ENCODE results near the gene KRTAP10-11.
"Not testable (repeated sequence)": the region's sequence is repeated elsewhere in the genome, so short reads cannot be mapped to it uniquely, and the experiment has no call there.

Gene KRTAP10-11

DNA sequence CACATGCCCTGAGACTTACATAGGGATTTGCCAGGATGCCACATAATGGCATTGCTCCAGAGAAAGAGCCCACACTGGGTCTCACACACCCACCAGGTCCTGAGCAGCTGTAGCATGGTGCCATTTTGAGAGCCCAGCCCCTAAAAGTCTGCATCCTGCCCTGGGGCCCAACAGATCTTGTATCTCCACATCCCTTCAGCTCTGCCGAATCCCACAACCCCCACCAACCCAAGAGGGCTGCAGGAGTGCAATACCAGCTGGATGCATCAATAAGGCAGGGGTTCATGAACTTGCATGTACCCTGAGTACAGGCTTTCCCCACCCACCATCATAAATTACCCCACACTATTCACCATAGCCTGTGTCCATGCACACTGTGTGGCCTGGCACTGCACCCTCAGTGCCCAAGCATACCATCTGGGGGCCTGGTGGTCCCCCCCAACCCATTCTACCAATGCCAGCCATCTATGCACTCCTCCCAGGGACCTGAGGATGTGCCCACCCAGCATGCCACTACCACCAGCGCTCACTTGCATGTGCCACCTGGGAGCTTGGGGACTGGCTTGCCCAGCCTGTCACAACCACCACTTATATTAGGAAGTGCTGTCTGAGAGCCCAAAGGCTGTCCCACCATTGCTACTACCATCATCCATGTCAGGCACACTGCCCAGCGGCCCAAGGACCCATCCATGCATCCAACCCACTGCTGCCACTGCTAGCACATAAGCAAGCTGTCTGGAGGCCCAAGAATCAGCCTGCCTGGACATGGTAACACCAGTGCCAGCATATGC is 24.6 kb downstream of the KRTAP10-11 start:
- DNase-seq = no peak

- no peak for DNase-seq
These were observed 25.7 kb downstream of the KRTAP10-11 start for GRCh38 chr21:44671911-44672310.

DNA sequence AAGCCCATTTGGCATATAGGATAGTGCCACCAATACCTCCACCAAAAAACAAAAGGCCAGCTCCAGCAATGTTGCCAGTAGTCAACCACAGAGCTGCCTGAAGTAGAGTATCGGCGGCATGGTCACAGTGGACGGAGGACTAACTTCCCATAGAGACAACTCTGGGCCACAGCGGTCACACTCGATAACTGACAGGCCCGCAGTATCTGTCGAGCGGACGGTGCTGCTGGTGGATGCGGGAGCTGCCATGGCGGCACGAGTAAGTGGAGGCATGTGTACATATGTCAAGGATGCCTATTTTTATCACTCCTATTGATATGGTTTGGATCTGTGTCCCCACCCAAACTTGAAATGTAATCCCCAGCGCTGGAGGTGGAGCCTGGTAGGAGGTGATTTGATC is 31.7 kb downstream of the KRTAP10-11 start:
- no peak for DNase-seq

DNA sequence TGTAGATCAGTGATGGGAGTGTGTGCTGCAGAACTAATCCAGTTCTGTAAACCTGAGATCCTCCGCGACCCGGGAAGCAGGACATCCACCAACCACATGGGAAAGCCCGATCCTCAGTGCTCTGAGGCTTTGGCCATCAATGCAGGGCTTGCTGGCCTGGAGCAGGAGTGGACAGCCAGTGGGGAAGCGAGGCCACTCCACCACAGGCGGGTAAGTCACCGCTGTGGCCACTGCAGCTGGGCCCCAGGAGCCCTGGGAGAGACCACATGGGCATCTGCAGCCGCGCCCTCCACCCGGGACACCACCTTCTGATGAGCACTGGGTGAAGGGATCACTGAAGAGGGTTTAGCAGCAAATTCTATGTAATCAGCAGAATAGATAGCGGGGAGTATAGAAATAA is 34.9 kb downstream of the KRTAP10-11 start:
- DNase-seq = no peak

DNA sequence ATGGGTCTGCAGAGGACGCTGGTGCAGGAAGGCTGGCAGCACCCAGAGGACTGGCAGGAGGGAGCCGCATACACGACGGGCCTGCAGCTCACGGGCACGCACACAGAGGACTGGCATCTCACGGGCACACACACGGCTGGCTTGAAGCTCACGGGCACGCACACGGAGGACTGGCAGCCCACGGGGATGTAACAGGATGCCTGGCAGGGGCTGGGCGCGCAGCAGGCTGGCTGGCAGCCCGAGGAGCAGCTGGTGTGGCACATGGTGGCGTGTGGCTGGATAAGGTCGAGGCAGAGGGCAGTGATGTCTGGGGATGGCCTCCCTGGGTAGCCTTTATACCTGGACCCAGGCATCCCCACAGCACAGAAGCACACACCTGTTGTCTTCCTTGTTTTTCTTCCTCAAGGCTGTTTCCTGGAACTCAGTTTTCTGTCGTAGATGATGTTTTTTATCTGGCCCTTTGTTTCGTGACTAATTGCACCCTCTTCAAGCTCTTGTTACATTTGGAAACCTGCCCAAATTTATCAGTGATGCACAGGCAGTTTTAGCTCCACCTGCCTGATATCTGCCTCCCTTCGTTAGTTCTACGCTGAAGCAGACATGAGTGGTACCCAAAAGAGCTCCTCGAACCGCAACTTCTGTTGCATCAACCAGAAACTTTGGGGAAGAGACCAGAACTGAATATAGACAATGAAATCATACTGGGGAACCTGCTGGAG is 35.8 kb downstream of the KRTAP10-11 start, which contains the start of gene KRTAP12-1:
KRTAP12-1 (minus strand) TSS at position 303 of the 719 bp plus-strand sequence; CDS start at position 263, 40 bp downstream.
- no peak for DNase-seq

GRCh38 chr21:44682580-44683151 is 36.5 kb downstream of the KRTAP10-11 start:
- DNase-seq = no peak

DNA sequence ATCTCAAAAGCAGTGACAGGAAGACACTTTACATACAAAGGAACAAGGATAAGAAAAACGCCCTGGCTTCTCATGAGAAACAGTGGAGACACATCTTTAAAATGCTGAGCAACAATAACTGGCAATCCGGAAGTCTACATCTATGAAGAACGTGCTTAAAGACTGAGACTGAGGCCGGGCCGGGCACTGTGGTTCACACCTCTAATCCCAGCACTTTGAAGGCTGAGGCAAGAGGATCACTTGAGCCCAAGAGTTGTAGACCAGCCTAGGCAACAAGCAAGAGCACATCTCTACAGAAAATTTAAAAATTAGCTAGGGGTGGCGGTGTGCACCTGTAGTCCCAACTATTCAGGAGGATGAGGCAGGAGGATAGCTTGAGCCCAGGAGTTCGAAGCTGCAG is 37.9 kb downstream of the KRTAP10-11 start:
- DNase-seq = no peak

GRCh38 chr21:44684483-44684882 is 38.3 kb downstream of the KRTAP10-11 start:
- DNase-seq = no peak

- not testable (repeated sequence) for DNase-seq
These were observed 38.8 kb downstream of the KRTAP10-11 start for GRCh38 chr21:44685050-44685449.

- no peak for DNase-seq
These were observed 40.0 kb downstream of the KRTAP10-11 start for GRCh38 chr21:44686000-44686781.

- no peak for DNase-seq
These were observed 40.8 kb downstream of the KRTAP10-11 start for GRCh38 chr21:44686843-44687561.

DNA sequence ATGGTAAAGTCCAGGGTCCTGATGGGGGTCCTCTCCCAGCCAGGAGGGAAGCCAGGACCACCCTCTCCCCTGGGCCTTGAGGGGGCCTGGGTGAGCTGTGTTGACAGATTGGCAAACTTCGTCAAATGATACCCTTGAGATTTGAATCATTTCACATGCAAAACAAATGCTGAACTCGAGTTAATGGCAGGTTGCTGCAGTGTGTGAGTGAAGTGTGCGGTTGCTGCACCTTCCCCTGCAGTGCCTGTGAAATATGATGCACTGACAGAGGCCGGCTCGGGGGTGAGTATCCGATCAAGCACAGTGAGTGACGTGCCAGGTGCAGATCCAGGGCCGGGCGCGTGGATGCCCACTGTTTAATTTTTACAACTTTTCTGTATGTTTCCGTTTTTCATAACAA is 41.5 kb downstream of the KRTAP10-11 start:
- DNase-seq = no peak

GRCh38 chr21:44689740-44690139 is 43.5 kb downstream of the KRTAP10-11 start:
- DNase-seq = not testable (repeated sequence)

- DNase-seq = no peak
These were observed 45.5 kb downstream of the KRTAP10-11 start for GRCh38 chr21:44691686-44692085.

- no peak for DNase-seq
These were observed 46.7 kb downstream of the KRTAP10-11 start for GRCh38 chr21:44692798-44693512.

GRCh38 chr21:44694776-44695175 is 48.6 kb downstream of the KRTAP10-11 start:
- no peak for DNase-seq

DNA sequence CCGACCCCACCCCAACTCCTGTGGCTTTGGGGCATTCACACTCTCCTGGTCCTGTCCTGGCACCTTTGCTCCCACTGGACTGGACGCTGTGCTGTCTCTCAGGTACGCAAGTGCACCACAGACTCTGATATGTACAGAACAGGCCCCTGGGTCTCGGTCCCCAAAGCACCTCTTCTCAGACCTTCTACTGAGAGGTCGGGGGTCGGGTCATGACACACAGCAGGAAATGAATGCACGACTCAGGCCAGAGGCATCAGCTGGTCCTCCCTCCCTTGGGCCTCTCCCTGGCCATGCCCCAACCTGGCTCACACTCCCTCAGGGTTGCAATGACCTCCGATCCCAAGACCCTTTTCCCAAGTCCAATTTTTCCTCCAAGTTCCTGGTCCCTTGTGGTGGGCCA is 49.0 kb downstream of the KRTAP10-11 start:
- DNase-seq = no peak

- no peak for DNase-seq
These were observed 49.4 kb downstream of the KRTAP10-11 start for GRCh38 chr21:44695641-44696040.

DNA sequence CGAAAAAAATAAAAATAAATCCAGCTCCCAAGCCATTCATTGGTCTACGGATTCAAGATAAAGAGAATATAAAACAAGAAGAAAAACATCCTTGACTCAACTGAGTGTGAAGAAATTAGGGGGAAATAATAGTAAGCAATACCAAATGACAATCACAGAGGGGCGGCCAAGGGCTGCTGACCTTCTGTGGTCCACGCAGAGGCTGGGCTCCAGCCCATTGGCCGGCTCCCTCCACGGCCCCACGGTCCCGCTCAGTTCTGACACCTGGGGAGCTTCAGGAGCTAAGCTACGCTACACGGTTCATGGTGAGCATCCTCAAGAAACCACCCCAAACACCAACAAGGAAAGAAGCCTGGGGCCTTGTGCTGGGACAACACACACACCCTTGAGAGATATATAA is 50.4 kb downstream of the KRTAP10-11 start:
- DNase-seq = no peak
